ENCODE results near the gene ASIC3. TPM values are rescaled to one million over a fixed set of nuclear protein-coding genes. Genes with fewer than 3 reads are reported as not detected.

The ASIC3 gene
- total RNA-seq, 1 donor from 2014 or later: 5.2 TPM

DNA sequence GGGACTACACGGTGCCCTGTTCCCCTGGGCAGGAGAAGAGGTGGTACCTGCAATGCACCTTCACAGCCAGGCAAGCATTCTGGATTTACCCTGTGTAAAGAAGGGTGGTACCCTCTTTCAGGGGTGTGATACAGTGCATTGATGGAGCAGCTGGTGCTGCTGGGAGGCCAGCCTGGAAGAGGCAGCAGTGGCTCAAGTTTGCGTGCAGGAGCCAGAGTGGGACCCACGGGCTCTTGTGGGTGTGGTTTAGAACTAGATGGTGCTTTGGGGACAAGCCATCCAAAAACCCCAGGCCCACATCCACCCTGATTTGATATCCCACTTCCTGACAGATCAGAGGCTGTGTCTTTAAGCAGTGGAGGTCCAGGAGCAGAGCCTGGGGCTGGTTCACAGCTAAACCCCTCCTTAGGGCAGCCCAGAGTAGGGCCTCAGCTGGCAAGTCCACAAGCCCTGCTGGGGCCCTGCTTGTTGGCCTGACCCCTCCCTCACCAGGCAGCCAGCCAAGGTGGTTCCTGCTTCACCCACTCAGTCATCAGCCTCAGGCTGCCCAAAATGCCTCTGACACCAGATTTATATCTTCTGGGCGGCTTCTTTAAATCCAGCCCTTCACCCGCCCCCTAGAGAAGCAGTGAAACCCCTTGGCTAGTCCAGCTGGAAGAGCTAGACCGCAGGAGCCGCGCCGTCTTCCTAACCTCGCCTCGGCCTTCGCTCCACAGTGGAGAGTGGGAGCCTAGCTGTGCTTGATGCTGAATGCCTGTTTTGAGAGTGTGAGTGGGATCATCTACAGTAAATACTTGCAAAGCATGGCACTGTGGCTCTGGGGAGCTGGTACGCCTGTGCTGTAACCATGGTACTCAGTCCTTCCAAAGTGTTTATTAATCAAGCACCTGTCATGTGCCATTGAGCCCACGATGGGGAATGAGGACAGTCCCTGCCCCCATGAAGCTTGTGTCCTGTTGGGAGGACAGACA, 1.4 kb upstream of the ASIC3 start:
- DNase-seq (ENCODE audit: low spot score): no peak
- intact Hi-C loops (cut with DNase I): no loop called here

DNA sequence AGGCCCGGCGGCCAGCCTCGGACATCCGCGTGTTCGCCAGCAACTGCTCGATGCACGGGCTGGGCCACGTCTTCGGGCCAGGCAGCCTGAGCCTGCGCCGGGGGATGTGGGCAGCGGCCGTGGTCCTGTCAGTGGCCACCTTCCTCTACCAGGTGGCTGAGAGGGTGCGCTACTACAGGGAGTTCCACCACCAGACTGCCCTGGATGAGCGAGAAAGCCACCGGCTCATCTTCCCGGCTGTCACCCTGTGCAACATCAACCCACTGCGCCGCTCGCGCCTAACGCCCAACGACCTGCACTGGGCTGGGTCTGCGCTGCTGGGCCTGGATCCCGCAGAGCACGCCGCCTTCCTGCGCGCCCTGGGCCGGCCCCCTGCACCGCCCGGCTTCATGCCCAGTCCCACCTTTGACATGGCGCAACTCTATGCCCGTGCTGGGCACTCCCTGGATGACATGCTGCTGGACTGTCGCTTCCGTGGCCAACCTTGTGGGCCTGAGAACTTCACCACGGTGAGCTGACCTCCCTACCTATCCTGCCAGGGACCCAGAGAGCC, 656 bp downstream of the ASIC3 start:
- DNase-seq (ENCODE audit: low spot score): no peak
- intact Hi-C loops (cut with DNase I): no loop called here

DNA sequence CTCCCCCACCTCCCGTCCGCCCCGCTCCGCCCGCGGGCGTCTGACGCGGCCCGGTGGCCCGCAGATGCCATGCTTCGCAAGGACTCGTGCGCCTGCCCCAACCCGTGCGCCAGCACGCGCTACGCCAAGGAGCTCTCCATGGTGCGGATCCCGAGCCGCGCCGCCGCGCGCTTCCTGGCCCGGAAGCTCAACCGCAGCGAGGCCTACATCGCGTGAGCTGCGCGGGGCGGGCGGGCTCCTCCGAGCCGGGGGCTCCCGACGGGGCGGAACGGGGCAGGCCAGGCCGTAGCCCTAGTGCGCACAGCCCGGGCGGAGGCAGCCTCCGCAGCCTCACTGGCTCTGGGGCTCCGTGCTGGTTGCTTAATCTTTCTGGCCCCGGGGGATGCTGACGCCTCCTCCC, 2.8 kb downstream of the ASIC3 start:
- no peak for DNase-seq (ENCODE audit: low spot score)
- intact Hi-C loops (cut with DNase I): no loop called here

GRCh38 chr7:151053096-151053495, 4.8 kb downstream of the ASIC3 start:
- no peak for DNase-seq (ENCODE audit: low spot score)
- intact Hi-C loops (cut with DNase I): no loop called here

- intact Hi-C loops (cut with DNase I): no loop called here
Observed at GRCh38 chr7:151053751-151054150, 5.4 kb downstream of the ASIC3 start.

DNA sequence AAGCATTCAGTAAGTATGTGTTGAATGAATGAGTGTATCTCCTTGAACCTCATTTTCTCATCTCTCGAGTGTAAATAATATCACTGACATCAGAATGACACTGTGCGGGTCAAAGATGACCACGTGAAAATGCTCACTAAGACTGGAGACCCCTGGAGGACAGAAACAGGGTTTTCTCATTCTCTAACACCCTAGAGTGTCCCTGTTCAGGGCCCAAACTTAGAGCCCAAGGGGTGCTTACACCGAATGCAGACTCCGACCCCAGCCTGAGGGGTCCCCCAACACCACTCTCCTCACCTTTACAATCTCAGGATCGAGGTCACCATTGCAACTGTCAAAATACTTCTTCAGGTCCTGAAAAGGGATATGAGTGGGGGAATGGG, 7.9 kb downstream of the ASIC3 start:
- intact Hi-C loops (cut with DNase I): no loop called here
- DNase-seq (ENCODE audit: low spot score): no peak

More at GRCh38 chr7:151053751-151054150, 5.4 kb downstream of the ASIC3 start:
- DNase-seq (ENCODE audit: low spot score): no peak

GRCh38 chr7:151056666-151057505, 8.6 kb downstream of the ASIC3 start:
- intact Hi-C loops (cut with DNase I): no loop called here

DNA sequence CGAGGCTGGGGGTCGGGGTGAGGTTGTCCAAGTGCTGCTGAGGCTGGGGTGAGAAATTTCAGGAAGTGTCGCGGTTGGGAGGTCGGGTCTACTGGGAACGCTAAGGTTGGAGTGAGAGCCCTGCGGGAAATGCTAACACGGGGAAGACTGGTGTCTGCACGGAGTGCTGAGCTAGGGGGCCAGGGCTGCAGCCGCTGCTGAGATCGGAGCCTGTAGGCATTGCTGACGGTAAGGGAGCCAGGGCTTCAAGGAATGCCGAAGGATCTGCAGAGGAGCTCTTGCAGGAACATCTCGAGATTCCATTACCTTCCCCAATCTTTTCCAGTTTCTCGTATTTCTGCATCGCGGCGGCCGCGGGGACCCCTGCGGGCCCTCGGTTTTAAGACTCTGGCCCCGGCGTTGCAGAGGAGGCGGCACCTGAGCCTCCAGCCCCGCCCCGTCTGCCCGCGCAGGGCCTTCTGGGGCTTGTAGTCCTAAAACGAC, 9.2 kb downstream of the ASIC3 start, which contains the start of gene CDK5:
Gene CDK5 (minus strand): TSS at position 392 of the 483 bp plus-strand sequence. CDS start 49 bp downstream, at position 343.
- DNase-seq (ENCODE audit: low spot score): no peak
- intact Hi-C loops (cut with DNase I): no loop called here

More at GRCh38 chr7:151056666-151057505, 8.6 kb downstream of the ASIC3 start:
- no peak for DNase-seq (ENCODE audit: low spot score)

DNA sequence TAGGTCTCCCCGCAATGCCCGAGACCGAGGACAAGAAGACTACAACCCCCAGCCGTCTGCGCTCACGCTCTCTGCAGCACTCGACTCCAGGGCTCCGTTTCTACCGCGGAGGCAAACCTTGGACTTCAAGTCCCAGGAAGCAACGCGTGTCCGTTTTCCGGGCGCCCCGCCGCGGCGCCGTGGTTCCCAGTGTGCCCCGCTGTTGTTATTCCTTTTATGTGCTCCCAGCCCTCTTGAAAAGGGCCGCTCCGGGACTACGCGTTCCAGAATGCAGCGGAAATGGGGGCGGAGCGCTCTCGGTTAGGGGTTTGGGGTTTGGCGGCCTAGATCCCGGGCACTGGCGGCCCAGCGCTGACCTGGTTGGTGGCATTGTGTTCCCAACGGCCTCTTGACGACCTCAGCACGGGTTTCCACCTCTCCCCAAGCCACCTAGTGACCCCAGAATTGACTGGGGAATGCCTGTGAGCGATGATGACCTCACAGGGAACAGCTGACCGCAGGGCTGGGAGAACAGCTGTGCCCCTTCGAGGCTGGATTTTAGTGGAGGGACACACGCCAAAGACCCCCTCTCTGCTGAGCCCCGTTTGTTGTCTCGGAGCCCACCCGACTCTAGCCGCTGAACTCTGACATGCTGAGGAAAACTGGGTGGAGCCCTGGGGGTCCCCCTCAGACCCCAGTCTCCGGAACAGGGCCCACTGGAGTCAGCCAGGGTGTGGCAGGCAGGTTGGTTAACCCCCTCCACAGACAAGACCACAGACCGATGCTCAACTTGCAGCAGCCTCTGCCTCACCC, 9.9 kb downstream of the ASIC3 start:
- DNase-seq (ENCODE audit: low spot score): peak; percentile 99
- intact Hi-C loops (cut with DNase I): loop anchor here (2.0 kb wide), 1 partner anchor 29 kb away; the partner anchor contains the start of gene ABCB8

- DNase-seq (ENCODE audit: low spot score): no peak
- intact Hi-C loops (cut with DNase I): loop anchor here (1.0 to 2.0 kb wide), 2 partner anchors 21 to 30 kb away; partner anchors contain the start of genes ABCB8 and FASTK
Observed at GRCh38 chr7:151058781-151059366, 10.5 kb downstream of the ASIC3 start.

GRCh38 chr7:151059367-151060112, 11.2 kb downstream of the ASIC3 start, which contains the start of gene SLC4A2:
Gene SLC4A2 (plus strand): TSS chr7:151059589. CDS start chr7:151061988, 2,399 bp downstream.
- intact Hi-C loops (cut with DNase I): loop anchor here (1.0 to 2.0 kb wide), 2 partner anchors 21 to 31 kb away; partner anchors contain the start of genes ABCB8 and FASTK
- peak; percentile 89 for DNase-seq (ENCODE audit: low spot score)

DNA sequence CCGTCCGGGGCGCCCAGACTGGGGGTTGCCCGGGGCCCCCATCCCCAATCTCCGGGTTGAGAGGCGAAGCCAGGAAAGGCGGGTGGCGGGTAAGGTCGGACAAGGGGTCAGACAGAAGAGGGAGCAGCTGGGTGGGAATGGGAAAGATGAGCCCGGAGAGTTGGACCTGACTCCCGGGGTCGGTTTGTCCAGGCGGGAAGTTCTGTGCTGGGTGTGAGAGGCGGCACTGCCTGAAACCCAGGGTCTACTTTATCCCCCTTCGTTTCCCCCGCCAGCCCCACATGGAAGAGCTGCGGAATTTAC, 11.7 kb downstream of the ASIC3 start:
- intact Hi-C loops (cut with DNase I): no loop called here
- no peak for DNase-seq (ENCODE audit: low spot score)

- DNase-seq (ENCODE audit: low spot score): no peak
- intact Hi-C loops (cut with DNase I): no loop called here
Observed at GRCh38 chr7:151060416-151061212, 12.3 kb downstream of the ASIC3 start.

GRCh38 chr7:151061213-151062110, 13.1 kb downstream of the ASIC3 start:
- no peak for DNase-seq (ENCODE audit: low spot score)
- intact Hi-C loops (cut with DNase I): no loop called here

- no peak for DNase-seq (ENCODE audit: low spot score)
- intact Hi-C loops (cut with DNase I): no loop called here
Observed at GRCh38 chr7:151062111-151062398, 13.7 kb downstream of the ASIC3 start.
